ENCODE data around the gene NR1D2. TPM values are rescaled to one million over a fixed set of nuclear protein-coding genes. Genes with fewer than 3 reads are reported as not detected.

Gene NR1D2
- total RNA-seq, 1 donor from 2014 or later, result 17.2 TPM

GRCh38 chr3:24012589-24013269 is 67.6 kb downstream of the NR1D2 start:
- Mint-ChIP-seq H3K36me3 (ENCODE audit: low read depth, unreplicated experiment) (no peaks in the 10 kb centered on the region), H3K4me3 (ENCODE audit: unreplicated experiment) (no peak overlapping the region), H3K9me3 (ENCODE audit: unreplicated experiment) (no peaks in the 10 kb centered on the region), H3K27ac (ENCODE audit: unreplicated experiment) (no peak overlapping the region), H3K27me3 (ENCODE audit: unreplicated experiment) (no peaks in the 10 kb centered on the region), H3K4me1 (ENCODE audit: unreplicated experiment) (no peaks in the 10 kb centered on the region)
- TF ChIP-seq CTCF (IDR thresholded peaks at IDR 0.05; ENCODE audit: unreplicated experiment), result no peak
- DNase-seq (ENCODE audit: low spot score), result no peak

- TF ChIP-seq CTCF (IDR thresholded peaks at IDR 0.05; ENCODE audit: unreplicated experiment), result no peak
- Mint-ChIP-seq H3K27me3 (ENCODE audit: unreplicated experiment) (no peaks in the 10 kb centered on the region), H3K4me1 (ENCODE audit: unreplicated experiment) (no peaks in the 10 kb centered on the region), H3K36me3 (ENCODE audit: low read depth, unreplicated experiment) (no peaks in the 10 kb centered on the region), H3K4me3 (ENCODE audit: unreplicated experiment) (no peak overlapping the region), H3K27ac (ENCODE audit: unreplicated experiment) (no peak overlapping the region), H3K9me3 (ENCODE audit: unreplicated experiment) (no peaks in the 10 kb centered on the region)
- no peak for DNase-seq (ENCODE audit: low spot score)
These were observed 72.2 kb downstream of the NR1D2 start for GRCh38 chr3:24017305-24017704.

- TF ChIP-seq CTCF (IDR thresholded peaks at IDR 0.05; ENCODE audit: unreplicated experiment), result no peak
- no peak for DNase-seq (ENCODE audit: low spot score)
These were observed 73.9 kb downstream of the NR1D2 start for GRCh38 chr3:24018784-24019570.

GRCh38 chr3:24019585-24019984 is 74.5 kb downstream of the NR1D2 start:
- no peak for TF ChIP-seq CTCF (IDR thresholded peaks at IDR 0.05; ENCODE audit: unreplicated experiment)
- H3K9me3 Mint-ChIP-seq (ENCODE audit: unreplicated experiment), result no peaks in the 10 kb centered on the region
- no peaks in the 10 kb centered on the region for H3K4me1 Mint-ChIP-seq (ENCODE audit: unreplicated experiment)
- no peak for DNase-seq (ENCODE audit: low spot score)
- no peaks in the 10 kb centered on the region for H3K36me3 Mint-ChIP-seq (ENCODE audit: low read depth, unreplicated experiment)
- no peak overlapping the region for H3K27ac Mint-ChIP-seq (ENCODE audit: unreplicated experiment)
- H3K4me3 Mint-ChIP-seq (ENCODE audit: unreplicated experiment), result no peak overlapping the region
- no peaks in the 10 kb centered on the region for H3K27me3 Mint-ChIP-seq (ENCODE audit: unreplicated experiment)

More at GRCh38 chr3:24018784-24019570, 73.9 kb downstream of the NR1D2 start:
- Mint-ChIP-seq H3K9me3 (ENCODE audit: unreplicated experiment) (no peaks in the 10 kb centered on the region), H3K27me3 (ENCODE audit: unreplicated experiment) (no peaks in the 10 kb centered on the region), H3K27ac (ENCODE audit: unreplicated experiment) (no peak overlapping the region), H3K4me3 (ENCODE audit: unreplicated experiment) (no peak overlapping the region), H3K4me1 (ENCODE audit: unreplicated experiment) (no peaks in the 10 kb centered on the region), H3K36me3 (ENCODE audit: low read depth, unreplicated experiment) (no peaks in the 10 kb centered on the region)
